Ovary (tissue), 10 donors: Measurements from ENCODE around the gene HSPA9. TPM values are rescaled to one million over a fixed set of nuclear protein-coding genes. Genes with fewer than 3 reads are reported as not detected.

Source experiments
- DNase-seq, 5 donors: peaks; one replicate each; pipeline ENCODE4 v3.0.0-alpha.2; 2019 to 2020
- H3K27ac ChIP-seq, 2 donors: fragments of 200-600 bp; one replicate each; pipeline versions ENCODE4 v1.5.1 to v1.8.0; 2019 to 2022
- H3K27me3 ChIP-seq: fragments of 200-600 bp; one replicate; pipeline ENCODE4 v1.8.0; 2022
- H3K36me3 ChIP-seq: fragments of 200-600 bp; sonication (generic); one replicate; pipeline ENCODE4 v1.5.1; 2019
- H3K4me1 ChIP-seq: one replicate; pipeline ENCODE4 v1.8.1; 2013; ENCODE audit warnings: mild to moderate bottlenecking, moderate library complexity; ENCODE audit not compliant: insufficient read depth
- H3K4me3 ChIP-seq: fragments of 200-600 bp; sonication (generic); one replicate; pipeline ENCODE4 v1.5.1; 2017
- H3K9me3 ChIP-seq, 2 donors: fragments of 200-600 bp in 1 of 2; sonication (generic) in 1 of 2; one replicate each; pipeline versions ENCODE4 v1.5.1 to v1.8.1; 2013 to 2019; ENCODE audit warnings: mild to moderate bottlenecking in 1 of 2, moderate library complexity in 1 of 2
- CTCF ChIP-seq, 3 donors: fragments of 450-650 bp in 2 of 3; fragments of 200-600 bp in 1 of 3; IDR thresholded peaks; one replicate each; pipeline versions ENCODE4 v1.5.1 to v1.8.0; 2016 to 2022; ENCODE audit warnings: antibody characterized with exemption in 3 of 3, mild to moderate bottlenecking in 1 of 3
- EP300 ChIP-seq: sonication (generic); formaldehyde crosslinking; IDR thresholded peaks from one replicate; pipeline ENCODE4 v1.6.1; 2017; ENCODE audit warnings: antibody characterized with exemption
- POLR2A ChIP-seq: fragments of 450-650 bp; IDR thresholded peaks from one replicate; pipeline ENCODE4 v1.6.1; 2017; ENCODE audit warnings: antibody characterized with exemption, mild to moderate bottlenecking, moderate library complexity
- WGBS, 3 donors: extraction: QIAGEN DNeasy Blood & Tissue Kit in 1 of 3; methylation state at CpG; one replicate each; pipeline versions ENCODE4 v1.1.5 to v1.1.7; 2013 to 2017; 5-methylcytosine and 5-hydroxymethylcytosine counted together
- intact Hi-C, 4 donors: fragments of 100-400 bp; cut with DNase I; formaldehyde crosslinking; loops; one replicate each; pipeline versions ENCODE4 v1.11.0 to v1.15.1; 2022 to 2023
- long read RNA-seq, 3 donors: library from polyadenylated mRNA in 2 of 3; unstranded in 2 of 3; transcript quantifications; one replicate each; pipeline ENCODE4 v2.0.0 and lab custom pipeline, GENCODE V29; 2021 to 2026
- polyA plus RNA-seq, 2 donors: library from polyadenylated mRNA; stranded (reverse); fragments of 200-250 nt in 1 of 2; fragments of 350-450 nt in 1 of 2; fragmentation: Illumina TruSeq in 1 of 2; extraction: RNeasy Lipid Tissue Mini Kit (QIAGEN cat#74804) in 1 of 2; gene quantifications; one replicate each; pipeline ENCODE4 v1.2.3, GENCODE V29; 2013 to 2014
- total RNA-seq, 7 donors: library from RNA; depleted of rRNA in 2 of 7; stranded (reverse); fragments of >200 nt in 2 of 7; fragmentation: NEBNext Ultra II Directional in 3 of 7; extraction: Animal tissue kit (Norgen Biotek cat#: 25700) in 3 of 7; gene quantifications; one replicate each; pipeline versions ENCODE4 v1.1.0 to v1.2.4, GENCODE V29; 2016 to 2023
- donor health status: DM: no; HTN: no; CAD: no; lungs with moderate emphysema.
- donor health status: DM: no; HTN: no; CAD: no.
- donor health status: Bipolar disorder and iron deficiency.
- donor health status: DM: yes; HTN: yes; CAD: no.
- donor health status: DM: no; HTN: no; CAD: no.
- donor health status: DM: yes; HTN: yes; CAD: no.

Gene HSPA9
- total RNA-seq (100 to 1,000 TPM; 147 to 340 (median 180) TPM), polyA plus RNA-seq (100 to 1,000 TPM in 1 of 2 donors, 10 to 100 TPM in 1; 85.4 to 220 TPM)
- long read RNA-seq, donor 1, full-length matches to known transcripts, result 428 of 599 reads
- long read RNA-seq, donor 1, partial matches to known transcripts, result 145 of 599 reads
- long read RNA-seq, donor 1, other reads (novel, unspliced or antisense), result 26 of 599 reads
- long read RNA-seq, donor 2, full-length matches to known transcripts, result 71 of 135 reads
- long read RNA-seq, donor 2, partial matches to known transcripts, result 64 of 135 reads
- long read RNA-seq, donor 2, other reads (novel, unspliced or antisense), result 0 of 135 reads
- long read RNA-seq, donor 3, full-length matches to known transcripts, result 204 of 249 reads
- long read RNA-seq, donor 3, partial matches to known transcripts, result 26 of 249 reads
- long read RNA-seq, donor 3, other reads (novel, unspliced or antisense), result 19 of 249 reads

GRCh38 chr5:138575194-138576015 is at the start of gene HSPA9:
HSPA9 (minus strand) TSS chr5:138575401; CDS start chr5:138575318, 83 bp downstream.
- WGBS, 3 donors, result 0 to 1% (median 1%) methylated on average over 59 to 73 of the region's 73 CpGs

GRCh38 chr5:138623053-138623452 is 47.9 kb upstream of the HSPA9 start:
- intact Hi-C loops, result no loop called here
- TF ChIP-seq POLR2A, result no peak
- no peak for TF ChIP-seq EP300
- no peak for TF ChIP-seq CTCF (IDR thresholded peaks at IDR 0.05)
- Histone ChIP-seq H3K36me3 (no peaks in the 10 kb centered on the region), H3K4me3 (no peak overlapping the region), H3K4me1 (peaks cover 3% of the 10 kb centered on the region), H3K27me3 (no peaks in the 10 kb centered on the region), H3K9me3 (no peaks in the 10 kb centered on the region), H3K27ac (peak overlapping the region in 1 of 2 donors; percentile 28)
- 14 to 17% (median 15%) methylated on average over 4 of the region's 4 CpGs for WGBS, 3 donors
- DNase-seq, result peak; percentile 60 to 75 (median 64)

More at GRCh38 chr5:138575194-138576015, at the start of gene HSPA9:
- Histone ChIP-seq H3K27ac (peak within 1 kb of the TSS; percentile 97 to 98), H3K4me3 (peak within 1 kb of the TSS; percentile 88), H3K36me3 (no peaks in the 10 kb centered on the region), H3K4me1 (peaks cover 1% of the 10 kb centered on the region), H3K9me3 (no peaks in the 10 kb centered on the region), H3K27me3 (no peaks in the 10 kb centered on the region)
- intact Hi-C loops, result loop anchor here in 2 of 4 donors (5.0 to 10.0 kb wide), 2 partner anchors 177 to 179 kb away; partner anchors contain the start of gene CTNNA1 (in 2 of the 2)
- peak; percentile 98 to 99 (median 98) for DNase-seq
- TF ChIP-seq CTCF (IDR thresholded peaks at IDR 0.05), result peak in 2 of 3 donors; percentile 6 to 57
- peak; percentile 26 for TF ChIP-seq EP300
- peak; percentile 91 for TF ChIP-seq POLR2A

- intact Hi-C loops, result no loop called here
- Histone ChIP-seq H3K4me1 (peaks cover 3% of the 10 kb centered on the region), H3K27ac (no peak overlapping the region), H3K4me3 (no peak overlapping the region), H3K9me3 (no peaks in the 10 kb centered on the region), H3K36me3 (no peaks in the 10 kb centered on the region), H3K27me3 (no peaks in the 10 kb centered on the region)
- TF ChIP-seq POLR2A (no peak), EP300 (no peak), CTCF (IDR thresholded peaks at IDR 0.05) (no peak)
- 87 to 91% (median 90%) methylated on average over 4 of the region's 4 CpGs for WGBS, 3 donors
- DNase-seq, result no peak
These were observed 46.9 kb upstream of the HSPA9 start for GRCh38 chr5:138622051-138622450.

- no peak overlapping the region for H3K4me3 ChIP-seq
- no peaks in the 10 kb centered on the region for H3K27me3 ChIP-seq
- TF ChIP-seq EP300, result no peak
- TF ChIP-seq CTCF (IDR thresholded peaks at IDR 0.05), result no peak
- TF ChIP-seq POLR2A, result no peak
- 77 to 81% (median 77%) methylated on average over 4 of the region's 4 CpGs for WGBS, 3 donors
- H3K36me3 ChIP-seq, result no peaks in the 10 kb centered on the region
- H3K9me3 ChIP-seq, result no peaks in the 10 kb centered on the region
- H3K27ac ChIP-seq, result no peak overlapping the region
- intact Hi-C loops, result no loop called here
- H3K4me1 ChIP-seq, result peaks cover 3% of the 10 kb centered on the region
- no peak for DNase-seq
These were observed 45.5 kb upstream of the HSPA9 start for GRCh38 chr5:138620663-138621224.
